Activated CD4-positive, alpha-beta T cell treated with anti-CD3 and anti-CD28 coated beads for 4 hours (primary cell): ENCODE results near the gene SYT6.

Experiments
- DNase-seq, 2 donors: peaks; one replicate each; pipeline ENCODE4 v3.0.0-alpha.2; 2020

SYT6 gene, protein sequence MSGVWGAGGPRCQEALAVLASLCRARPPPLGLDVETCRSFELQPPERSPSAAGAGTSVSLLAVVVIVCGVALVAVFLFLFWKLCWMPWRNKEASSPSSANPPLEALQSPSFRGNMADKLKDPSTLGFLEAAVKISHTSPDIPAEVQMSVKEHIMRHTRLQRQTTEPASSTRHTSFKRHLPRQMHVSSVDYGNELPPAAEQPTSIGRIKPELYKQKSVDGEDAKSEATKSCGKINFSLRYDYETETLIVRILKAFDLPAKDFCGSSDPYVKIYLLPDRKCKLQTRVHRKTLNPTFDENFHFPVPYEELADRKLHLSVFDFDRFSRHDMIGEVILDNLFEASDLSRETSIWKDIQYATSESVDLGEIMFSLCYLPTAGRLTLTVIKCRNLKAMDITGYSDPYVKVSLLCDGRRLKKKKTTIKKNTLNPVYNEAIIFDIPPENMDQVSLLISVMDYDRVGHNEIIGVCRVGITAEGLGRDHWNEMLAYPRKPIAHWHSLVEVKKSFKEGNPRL

DNA sequence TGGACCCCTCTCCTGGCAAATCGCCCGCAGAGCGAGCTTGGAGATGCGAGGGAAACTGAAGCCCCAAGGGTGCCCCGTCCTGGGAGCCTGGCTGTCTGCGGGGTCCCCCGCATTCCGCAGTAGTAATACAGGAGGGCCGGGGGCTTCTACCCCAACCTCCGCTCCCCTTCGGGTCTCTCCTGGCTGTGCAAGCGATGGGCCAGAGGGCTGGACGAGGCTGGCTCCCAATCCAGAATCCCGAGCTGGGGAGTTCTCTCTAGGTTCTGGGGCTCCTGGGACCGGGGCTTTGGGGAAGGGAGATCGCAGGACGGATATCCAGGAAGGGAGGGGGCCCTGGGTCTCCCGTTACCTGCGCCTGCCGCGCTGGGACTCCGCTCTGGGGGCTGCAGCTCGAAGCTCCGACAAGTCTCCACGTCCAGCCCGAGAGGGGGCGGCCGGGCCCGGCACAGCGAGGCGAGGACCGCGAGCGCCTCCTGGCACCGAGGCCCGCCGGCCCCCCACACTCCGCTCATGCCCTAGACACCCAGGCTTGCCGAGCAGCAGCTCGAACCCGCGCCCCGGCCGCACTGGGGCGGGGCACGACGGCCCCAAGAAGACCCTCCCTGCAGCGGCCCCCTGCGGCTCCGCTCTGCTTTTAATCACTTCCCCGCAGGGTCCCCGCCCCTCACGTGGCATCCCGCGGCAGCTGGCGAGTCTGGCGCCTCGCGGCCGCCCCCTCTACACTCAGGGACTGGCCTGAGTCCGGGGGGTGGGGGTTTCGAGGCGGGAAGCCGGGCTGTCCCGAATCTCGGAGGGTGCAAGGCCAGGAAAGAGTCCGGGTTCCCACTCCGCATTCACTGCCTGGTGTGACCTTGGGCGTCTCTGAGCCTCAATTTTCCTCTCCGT is at the start of gene SYT6:
Gene SYT6, minus strand, starts transcription at position 609 of the 885 bp plus-strand sequence. Its CDS starts 97 bp downstream, at position 512.
- DNase-seq = no peak

DNA sequence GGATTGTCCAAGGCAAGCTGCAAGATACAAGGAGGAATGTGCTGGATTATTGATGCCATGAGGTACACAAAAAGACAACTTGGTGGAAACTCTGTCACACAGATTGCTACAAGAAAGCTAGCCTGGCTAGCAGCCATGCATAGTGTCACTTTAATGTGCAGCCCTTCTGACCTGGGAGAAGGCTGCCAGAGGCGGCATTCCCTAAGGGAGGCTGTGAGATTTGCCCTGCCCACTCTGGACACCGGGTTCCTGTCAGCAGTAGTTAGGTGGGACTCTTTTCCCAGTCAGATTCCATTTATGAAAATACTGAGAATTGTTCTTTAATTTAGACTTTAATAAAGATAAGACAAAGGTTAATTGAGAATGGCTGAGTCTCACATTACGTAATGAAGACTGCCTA is 47.8 kb upstream of the SYT6 start:
- DNase-seq = no peak

DNA sequence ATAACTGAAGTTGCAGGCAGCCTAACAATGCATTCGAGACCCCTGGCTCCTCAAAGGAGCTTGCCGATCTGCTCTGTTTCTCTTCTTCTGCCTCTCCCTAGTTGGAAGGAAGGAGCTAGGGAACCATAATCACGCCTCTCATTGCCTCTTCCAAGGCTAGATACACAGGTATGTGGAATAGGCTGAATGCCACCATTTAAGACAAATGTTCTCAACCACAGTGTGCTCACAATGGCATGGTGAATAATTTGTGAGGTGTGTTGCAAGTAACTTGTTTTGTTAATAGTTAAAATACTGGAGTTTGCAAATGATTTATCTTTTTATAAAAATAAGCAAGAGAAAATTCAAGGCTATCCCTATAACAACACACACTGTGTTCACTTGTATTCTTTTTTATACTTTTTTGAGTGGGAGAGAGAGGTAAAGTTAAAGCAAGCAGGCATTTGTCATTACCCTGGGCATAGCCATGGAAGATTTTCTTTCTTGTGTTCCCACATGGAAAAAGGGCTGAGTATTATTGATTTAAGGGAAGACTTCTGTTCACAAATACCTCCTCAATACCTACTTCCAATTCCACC is 45.4 kb upstream of the SYT6 start:
- DNase-seq = no peak

DNA sequence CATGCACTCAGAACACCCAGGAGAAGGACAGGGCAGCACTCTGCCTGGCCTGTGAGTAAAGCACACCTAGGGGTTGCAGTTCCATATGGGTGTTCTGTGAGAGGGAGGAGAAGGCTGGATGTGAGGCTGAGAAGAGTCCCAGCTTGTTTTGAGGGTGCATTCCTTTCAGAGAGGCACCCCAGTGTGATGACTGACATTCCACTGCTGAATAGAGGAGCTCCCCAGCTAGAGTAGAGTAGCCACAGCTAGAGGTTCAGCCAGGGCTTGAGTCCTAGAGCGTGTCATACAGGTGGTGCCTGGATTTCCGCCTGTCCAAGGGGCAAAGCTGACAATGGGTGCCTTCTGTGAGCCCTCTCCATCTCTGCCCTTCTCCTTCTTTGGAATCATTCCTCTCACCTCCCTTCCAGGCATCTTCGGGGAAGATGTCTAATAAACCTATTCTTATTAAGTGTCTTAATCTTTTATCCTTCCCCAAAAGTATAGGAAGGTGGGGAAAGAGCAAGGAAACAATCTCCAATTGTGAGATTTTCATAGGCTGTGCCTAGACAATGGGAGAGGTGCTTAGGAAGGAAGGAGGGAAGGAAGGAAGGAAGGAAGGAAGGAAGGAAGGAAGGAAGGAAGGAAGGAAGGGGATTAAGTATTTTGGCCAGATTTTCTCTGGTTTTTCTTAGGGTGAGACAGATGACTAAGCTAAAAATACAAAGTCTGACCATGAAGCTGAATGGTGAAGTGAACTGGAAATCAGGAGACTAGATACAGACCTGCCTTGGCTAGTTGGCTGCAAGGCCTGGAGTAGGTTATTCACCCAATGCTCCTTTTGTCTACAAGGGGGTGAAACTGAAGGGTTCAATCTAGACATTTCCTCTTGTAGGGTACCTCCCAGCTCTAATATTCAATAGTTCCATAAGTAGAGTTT is 43.6 kb upstream of the SYT6 start:
- no peak for DNase-seq

DNA sequence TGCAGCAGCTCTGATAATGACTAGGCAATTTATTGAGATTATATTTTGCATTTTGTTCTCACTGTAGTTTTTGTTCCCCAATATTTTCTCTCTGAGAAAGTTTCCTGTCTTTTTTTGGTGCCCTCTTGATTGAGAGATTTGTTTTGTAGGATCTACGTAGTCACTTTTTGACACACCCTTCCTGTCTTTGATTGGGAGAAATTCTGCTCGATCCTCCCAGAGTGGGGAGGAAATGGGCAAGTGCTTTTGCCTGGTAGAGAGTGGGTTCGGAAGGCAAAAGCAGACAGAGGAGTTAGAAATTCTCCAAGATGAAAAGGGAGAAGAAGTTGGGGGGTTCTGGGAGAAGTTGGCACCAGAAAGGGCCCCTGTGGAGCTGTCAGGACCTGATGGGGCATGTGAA is 42.1 kb upstream of the SYT6 start:
- no peak for DNase-seq

DNA sequence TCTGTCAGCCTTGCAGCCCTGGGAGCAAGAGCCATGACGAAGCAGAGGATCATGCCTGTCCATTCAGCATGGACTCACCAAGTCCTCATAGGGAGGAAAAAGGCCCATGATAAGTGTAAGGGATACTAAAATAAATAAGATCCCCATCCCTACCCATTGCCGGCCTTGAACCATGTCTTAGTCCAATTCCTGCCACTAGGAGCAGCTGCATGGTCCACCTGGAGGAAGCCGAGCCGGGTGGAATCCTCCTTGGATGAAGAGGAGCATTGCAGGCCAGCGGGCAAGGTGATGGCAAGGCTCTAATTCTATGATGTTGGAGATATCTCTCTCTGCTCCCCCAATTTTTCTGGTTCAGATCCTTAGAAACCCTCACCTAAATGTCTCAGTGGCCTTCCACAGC is 38.7 kb upstream of the SYT6 start:
- DNase-seq = no peak

DNA sequence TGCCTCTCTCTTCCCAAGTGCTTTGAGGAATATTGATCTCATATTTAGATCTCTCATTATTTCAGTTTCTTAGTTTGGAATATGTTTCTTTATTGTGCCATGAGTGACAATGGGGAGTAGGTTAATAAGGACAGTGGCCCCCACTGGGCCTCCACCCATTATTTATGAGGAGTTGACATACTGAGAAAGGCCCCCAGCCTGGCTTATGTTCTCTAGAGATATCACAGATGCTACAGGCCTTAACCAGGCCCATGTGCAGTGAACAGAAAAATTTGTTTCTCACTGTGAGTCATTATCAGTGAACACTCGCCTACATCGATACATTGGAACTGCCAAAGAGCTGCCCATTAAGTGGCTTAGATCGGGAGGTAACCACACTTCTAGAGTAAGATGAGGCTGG is 35.7 kb upstream of the SYT6 start:
- no peak for DNase-seq

DNA sequence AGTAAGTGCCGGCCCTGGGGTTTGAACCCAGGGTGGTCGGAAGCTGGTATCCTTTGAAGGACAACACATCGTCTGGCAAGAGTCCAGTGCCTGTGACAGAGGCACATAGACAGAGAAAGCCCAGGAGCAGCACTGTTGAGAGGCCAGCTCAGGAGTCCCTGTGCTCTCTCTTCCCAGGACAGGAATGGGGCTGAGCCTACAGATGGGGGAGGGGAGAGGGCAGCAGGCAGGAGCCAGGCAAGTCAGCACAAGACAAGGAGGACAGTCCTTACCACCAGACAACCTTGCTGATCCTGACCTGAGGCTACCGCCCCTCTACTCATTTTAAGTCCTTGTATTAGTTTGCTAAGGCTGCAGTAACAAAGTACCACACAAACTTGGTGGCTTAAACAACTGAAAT is 27.7 kb upstream of the SYT6 start:
- no peak for DNase-seq

DNA sequence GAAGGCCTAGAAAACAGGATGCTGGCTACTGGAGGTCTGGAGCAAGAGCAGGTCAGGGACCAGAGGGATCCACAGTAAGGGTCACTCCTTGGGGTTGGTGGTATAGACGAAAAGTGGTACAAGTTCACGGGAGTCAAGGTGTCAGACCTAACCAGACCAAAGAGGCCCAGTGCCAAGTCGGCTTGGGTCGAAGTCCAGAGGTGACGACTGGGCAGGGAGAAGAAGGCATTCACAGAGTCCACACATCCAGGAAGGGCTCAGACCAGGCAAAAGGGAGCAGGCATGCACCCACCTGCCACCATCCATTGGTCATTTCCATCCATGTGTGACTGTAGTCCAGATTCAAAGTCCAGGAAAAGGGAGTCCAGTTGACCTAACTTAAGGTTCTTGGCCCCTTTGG is 27.1 kb upstream of the SYT6 start:
- no peak for DNase-seq

DNA sequence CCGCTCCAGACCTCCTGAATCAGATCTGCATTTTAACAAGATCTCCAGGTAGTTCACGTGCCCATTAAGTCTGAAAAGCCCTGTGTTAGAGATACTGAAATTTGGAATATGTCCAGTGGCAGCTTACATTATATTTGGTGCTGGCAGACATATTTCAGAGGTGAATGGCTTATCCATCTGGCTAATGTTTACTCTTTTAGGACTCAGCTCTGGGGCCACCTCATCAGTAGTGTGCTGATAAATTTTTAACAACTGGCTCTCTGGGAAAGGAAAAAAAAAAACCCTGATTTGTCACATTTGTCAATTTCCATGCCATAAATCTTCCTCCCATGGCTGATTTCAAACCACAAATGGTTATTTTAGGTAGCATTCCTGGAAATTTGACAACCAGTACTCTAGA is 25.3 kb upstream of the SYT6 start:
- DNase-seq = no peak

DNA sequence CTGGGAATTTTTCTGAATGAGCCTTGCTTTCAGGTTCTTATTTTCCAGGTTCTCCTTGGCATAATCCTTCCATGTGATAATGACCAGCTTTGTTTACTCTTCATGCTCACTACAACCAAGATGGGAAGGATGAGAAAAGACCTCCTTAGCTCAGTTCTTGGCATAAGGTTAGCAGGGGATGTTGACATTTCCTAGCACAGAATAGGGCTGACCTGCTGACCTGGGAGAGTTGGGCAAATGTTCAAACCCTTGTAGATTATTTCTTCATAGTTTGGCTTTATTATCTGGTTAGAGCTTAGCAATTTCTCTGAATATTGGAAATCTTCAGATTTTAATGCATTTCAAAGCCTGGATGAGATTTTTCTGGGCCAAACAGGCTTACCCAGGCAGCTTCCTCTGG is 23.6 kb upstream of the SYT6 start:
- DNase-seq = no peak

DNA sequence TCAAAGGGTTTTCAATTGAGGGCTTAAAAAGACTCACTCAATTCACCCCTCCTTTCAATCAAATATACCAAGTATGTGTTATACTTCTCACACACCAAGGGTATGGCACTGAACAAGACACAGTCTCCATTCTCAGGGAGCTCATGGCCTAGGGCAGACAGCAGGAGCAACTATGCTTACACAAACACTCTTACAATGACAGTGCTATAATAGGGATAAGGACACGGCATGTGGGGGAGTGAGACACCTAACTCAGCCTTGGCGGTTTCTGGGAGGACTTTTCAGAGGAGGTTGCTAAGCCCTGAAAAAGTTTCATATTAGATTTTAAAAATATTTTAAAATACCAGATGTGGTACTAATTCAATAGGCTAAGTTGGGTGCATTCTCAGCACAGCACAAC is 22.7 kb upstream of the SYT6 start:
- DNase-seq = no peak

DNA sequence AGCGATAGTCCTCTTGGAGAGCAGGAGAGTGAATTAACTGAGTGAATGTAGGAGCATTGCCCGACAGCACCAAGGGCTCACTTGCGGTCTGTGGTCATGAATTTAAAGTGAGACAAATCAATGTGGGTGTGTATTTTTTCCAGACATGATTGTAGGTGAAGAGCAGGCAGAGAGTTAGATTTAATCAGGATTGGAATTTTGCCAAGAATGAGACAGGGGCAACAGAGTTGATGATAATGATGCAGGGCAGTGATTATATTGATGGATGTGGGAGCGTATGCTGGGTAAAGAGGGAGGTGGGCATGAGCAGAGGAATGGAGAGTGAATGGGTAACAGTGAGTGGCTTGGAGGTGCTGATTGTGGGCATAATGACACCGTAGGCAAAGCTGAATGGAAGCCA is 20.0 kb upstream of the SYT6 start:
- no peak for DNase-seq

DNA sequence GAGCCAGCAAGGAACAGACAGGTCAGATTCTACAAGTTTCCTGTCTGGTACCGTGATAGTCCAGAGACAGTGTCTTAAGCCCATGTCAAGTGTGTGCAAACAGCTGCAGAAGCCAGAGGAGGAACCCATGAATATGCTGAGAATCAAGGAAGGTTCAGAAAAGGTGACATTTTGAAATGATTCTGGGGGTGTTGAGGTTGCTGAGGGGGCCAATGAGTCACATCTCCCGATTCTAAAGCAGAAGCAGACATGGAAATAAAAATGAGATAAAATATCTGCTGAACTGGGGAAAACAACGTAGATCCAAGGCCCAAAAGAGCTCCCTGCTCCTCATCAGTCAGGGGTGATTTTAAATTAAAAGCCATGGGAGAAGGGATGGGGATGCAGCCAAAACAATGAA is 15.8 kb upstream of the SYT6 start:
- no peak for DNase-seq

DNA sequence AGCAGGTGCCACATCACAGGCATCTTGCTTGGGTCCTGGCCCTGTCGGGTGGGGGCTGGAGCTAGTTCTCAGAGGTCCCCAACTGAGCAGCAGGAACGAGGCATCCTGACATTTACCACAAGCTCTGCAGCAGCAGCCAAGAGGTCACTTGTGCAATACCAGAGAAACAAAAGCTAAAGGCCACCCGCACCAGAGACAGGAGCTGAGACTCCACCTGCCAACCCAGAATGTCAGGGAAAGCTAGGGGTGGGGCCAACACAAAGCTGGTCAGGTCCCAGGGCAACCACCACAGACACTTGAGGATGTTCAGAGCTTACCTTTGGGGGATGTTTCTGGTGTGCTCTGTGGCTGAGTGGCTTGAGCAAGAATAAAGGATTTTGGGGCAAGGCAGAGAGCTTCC is 13.6 kb upstream of the SYT6 start:
- no peak for DNase-seq

DNA sequence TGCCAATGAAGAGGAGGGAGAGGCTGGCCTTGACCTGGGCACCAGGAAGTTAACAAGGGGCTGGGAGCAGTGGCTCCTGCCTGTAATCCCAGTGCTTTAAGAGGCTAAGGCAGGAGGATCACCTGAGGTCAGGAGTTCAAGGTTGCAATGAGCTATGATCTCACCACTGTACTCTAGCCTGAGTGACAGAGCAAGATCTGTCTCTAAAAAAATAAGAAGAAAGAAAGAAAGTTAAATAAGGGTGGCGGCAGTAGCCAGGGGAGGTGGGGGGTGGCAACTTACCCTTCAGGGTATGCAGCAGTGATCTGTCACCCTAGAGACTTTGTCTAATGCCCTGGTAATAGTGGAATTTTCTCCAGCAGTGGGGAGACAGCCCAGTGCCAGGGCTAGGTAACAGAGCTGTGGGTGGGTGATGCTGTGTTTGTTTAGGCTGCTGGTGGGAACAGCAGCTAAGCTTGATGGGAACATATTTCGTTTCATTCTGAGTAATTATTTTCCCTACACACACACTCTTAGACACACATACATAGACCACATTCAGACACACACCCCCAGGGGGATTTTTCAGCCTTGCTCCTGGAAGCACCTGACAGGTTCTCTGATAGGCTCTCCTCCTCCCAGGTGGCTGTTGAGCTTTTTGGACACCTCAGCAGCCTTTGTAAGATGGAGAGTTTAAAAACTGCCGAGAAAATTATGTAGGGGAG is 11.3 kb upstream of the SYT6 start:
- no peak for DNase-seq

DNA sequence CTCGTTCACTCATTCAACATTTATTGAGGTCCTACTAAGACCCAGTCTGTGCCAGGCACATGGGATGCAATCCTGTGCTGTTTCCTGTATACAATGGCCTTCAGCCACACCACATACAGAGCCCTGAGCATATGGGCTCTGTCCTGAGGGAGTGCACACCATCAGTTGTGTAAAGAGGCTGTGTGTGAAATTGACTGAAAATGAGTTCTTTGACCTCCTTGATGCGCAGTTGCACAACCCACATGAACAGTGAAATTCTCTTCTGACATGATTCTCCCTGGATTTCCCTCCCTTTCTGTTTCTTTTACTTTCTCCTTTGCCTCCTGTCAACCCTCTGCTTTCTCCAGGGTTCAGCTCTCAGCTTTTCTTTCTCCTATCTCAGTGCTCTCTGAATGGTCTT is 6.3 kb upstream of the SYT6 start:
- no peak for DNase-seq

DNA sequence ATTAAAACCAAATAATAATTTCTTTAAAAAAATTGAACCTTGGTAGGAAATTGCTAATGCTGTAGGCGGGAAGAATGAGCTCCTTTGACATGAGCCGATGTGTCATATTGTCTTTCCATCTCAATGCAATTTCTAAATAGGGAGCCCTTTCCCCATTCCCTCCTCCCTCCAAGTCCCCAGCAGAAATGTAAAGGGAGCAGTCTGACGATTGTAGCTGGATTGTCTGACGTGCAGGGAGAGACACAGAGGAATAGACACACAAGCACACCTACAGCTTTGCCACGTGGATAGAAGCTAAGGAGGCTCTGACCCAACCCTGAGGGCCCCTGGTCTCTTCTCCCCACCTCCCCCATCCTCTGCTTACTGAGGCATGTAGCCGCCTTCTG is 3.6 kb upstream of the SYT6 start:
- no peak for DNase-seq

DNA sequence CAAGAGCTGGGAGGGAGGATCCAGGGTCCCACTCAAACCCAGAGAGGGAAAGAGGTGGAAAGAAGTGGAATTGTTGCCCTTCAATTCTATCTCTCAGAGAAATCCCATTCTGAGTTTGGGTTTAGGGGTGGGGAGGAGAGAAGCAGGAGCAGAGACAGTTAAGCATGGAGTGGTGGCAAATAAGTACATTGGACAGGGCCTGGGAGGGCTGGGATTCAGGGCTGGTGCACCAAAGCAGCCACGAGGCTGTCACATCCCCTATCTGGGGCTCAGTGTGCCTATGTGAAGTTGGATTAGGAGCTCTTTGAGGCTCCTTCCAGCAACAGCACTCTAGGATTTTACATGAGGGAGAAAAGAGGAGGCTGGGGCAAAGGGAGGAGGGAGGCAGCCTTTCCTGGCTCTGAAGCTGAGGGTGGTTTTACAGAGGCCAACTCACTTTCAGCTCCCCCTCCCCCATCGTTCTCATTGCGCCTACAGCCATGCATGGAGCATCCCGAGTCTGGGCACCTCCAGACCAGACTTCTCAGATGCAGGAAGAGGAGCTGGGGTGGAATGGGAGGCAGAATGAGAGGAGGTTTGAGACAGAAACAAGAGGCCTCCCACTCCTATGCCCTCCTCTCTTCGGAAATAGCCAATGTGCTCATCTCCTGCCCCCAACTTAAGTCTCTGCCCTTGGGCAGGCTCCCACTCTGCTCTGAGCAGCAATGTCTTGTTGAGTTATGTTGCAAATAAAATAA is 3.0 kb upstream of the SYT6 start:
- no peak for DNase-seq

DNA sequence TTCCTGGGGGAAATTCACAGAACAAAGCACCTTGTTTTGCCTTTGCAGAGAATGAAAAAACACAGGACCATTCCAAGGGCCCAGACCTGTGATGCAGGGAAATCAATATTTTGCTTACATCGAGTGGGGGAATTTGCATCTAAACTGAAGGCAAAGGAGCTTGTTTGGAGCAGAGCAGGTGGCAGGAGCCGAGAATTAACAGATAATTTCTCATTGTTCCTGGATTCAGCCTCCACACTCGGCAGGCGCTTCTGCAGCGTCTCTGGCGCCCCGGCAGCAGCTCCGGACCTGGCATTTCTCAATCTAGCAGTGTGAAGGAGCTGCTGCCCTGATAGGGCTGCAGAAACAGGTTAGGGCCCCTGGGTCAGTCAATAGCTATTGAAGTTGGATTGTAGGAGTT is 2.0 kb upstream of the SYT6 start:
- DNase-seq = no peak

DNA sequence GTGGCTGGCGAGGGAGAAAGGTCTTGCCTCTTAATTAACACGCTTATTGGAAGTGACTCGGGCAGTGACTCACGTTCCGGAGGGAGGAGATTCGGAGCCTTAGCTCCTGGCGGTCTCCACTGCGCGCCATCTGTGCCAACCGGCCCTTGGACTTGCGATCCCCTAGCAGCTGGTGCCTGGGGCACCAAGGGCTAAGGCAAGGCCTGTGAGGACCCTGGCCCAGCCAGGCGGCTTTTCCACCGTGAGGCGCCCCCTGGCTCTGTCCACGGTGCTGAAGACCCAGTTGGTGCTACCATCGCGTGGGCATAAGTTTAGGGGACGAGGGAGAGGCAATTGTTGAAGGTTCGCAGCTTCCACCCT is 1.3 kb upstream of the SYT6 start:
- no peak for DNase-seq
